Adipocyte (in vitro differentiated cells): ENCODE measurements around the gene CCDC178.
A peak's percentile ranks its signal among the peaks of the same experiment; 100 is the strongest.
"Not testable (repeated sequence)": the region's sequence is repeated elsewhere in the genome, so short reads cannot be mapped to it uniquely, and the experiment has no call there.

ENCODE experiments used
- DNase-seq: peaks from one replicate; pipeline ENCODE4 v3.0.0-alpha.2; 2015; ENCODE audit warnings: low read depth
- H3K27me3 ChIP-seq: replicated peaks from 2 replicates; pipeline ENCODE4 v1.7.0; 2013; ENCODE audit warnings: mild to moderate bottlenecking, low read length, moderate library complexity; ENCODE audit not compliant: control insufficient read depth, insufficient read depth
- H3K36me3 ChIP-seq: 2 replicates; pipeline ENCODE4 v1.7.0; 2013; ENCODE audit warnings: low read length, mild to moderate bottlenecking, moderate library complexity; ENCODE audit not compliant: control insufficient read depth, insufficient read depth, severe bottlenecking
- H3K4me1 ChIP-seq: 2 replicates; pipeline ENCODE4 v1.7.0; 2013; ENCODE audit warnings: mild to moderate bottlenecking, low read length, moderate library complexity; ENCODE audit not compliant: control insufficient read depth, insufficient read depth
- H3K4me3 ChIP-seq: 2 replicates; pipeline ENCODE4 v1.7.0; 2013; ENCODE audit warnings: mild to moderate bottlenecking, low read length, moderate library complexity
- H3K9ac ChIP-seq: 2 replicates; pipeline ENCODE4 v1.7.0; 2013; ENCODE audit warnings: mild to moderate bottlenecking, low read length, moderate library complexity
- H3K9me3 ChIP-seq: 2 replicates; pipeline ENCODE4 v1.7.0; 2013; ENCODE audit warnings: mild to moderate bottlenecking, low read length, moderate library complexity; ENCODE audit not compliant: control insufficient read depth

CCDC178 gene

GRCh38 chr18:33161131-33161530 lies 279.4 kb downstream of the CCDC178 start:
- Histone ChIP-seq H3K36me3 (no peaks in the 10 kb centered on the region), H3K9ac (no peak overlapping the region), H3K9me3 (no peaks in the 10 kb centered on the region), H3K27me3 (no peaks in the 10 kb centered on the region), H3K4me1 (no peaks in the 10 kb centered on the region), H3K4me3 (no peak overlapping the region)
- DNase-seq = peak; percentile 17

GRCh38 chr18:33159151-33159550 lies 281.4 kb downstream of the CCDC178 start:
- Histone ChIP-seq H3K27me3 (no peaks in the 10 kb centered on the region), H3K4me1 (no peaks in the 10 kb centered on the region)
- DNase-seq = no peak

GRCh38 chr18:33157893-33158292 lies 282.6 kb downstream of the CCDC178 start:
- Histone ChIP-seq H3K36me3 (no peaks in the 10 kb centered on the region), H3K4me1 (no peaks in the 10 kb centered on the region), H3K27me3 (no peaks in the 10 kb centered on the region), H3K9ac (no peak overlapping the region), H3K4me3 (no peak overlapping the region), H3K9me3 (no peaks in the 10 kb centered on the region)
- no peak for DNase-seq

More at GRCh38 chr18:33159151-33159550, 281.4 kb downstream of the CCDC178 start:
- Histone ChIP-seq H3K9ac (no peak overlapping the region), H3K36me3 (no peaks in the 10 kb centered on the region), H3K9me3 (no peaks in the 10 kb centered on the region), H3K4me3 (no peak overlapping the region)

GRCh38 chr18:33156906-33157470 lies 283.5 kb downstream of the CCDC178 start:
- no peaks in the 10 kb centered on the region for H3K27me3 ChIP-seq
- no peaks in the 10 kb centered on the region for H3K36me3 ChIP-seq
- no peak overlapping the region for H3K9ac ChIP-seq
- H3K4me1 ChIP-seq = no peaks in the 10 kb centered on the region
- no peak for DNase-seq
- no peak overlapping the region for H3K4me3 ChIP-seq
- H3K9me3 ChIP-seq = no peaks in the 10 kb centered on the region

- Histone ChIP-seq H3K4me3 (no peak overlapping the region), H3K4me1 (no peaks in the 10 kb centered on the region), H3K9me3 (peaks cover 3% of the 10 kb centered on the region), H3K27me3 (no peaks in the 10 kb centered on the region), H3K36me3 (no peaks in the 10 kb centered on the region), H3K9ac (no peak overlapping the region)
- no peak for DNase-seq
Measured at GRCh38 chr18:33154049-33154448, 286.5 kb downstream of the CCDC178 start.

- Histone ChIP-seq H3K9ac (no peak overlapping the region), H3K27me3 (no peaks in the 10 kb centered on the region), H3K4me1 (no peaks in the 10 kb centered on the region), H3K9me3 (peaks cover 3% of the 10 kb centered on the region), H3K4me3 (no peak overlapping the region), H3K36me3 (no peaks in the 10 kb centered on the region)
- DNase-seq = no peak
Measured at GRCh38 chr18:33152376-33152775, 288.1 kb downstream of the CCDC178 start.

- H3K36me3 ChIP-seq, DNase-seq, H3K27me3 ChIP-seq, H3K9ac ChIP-seq, H3K9me3 ChIP-seq, H3K4me1 ChIP-seq, H3K4me3 ChIP-seq: not testable (repeated sequence)
Measured at GRCh38 chr18:33147811-33148210, 292.7 kb downstream of the CCDC178 start.

- no peak overlapping the region for H3K9ac ChIP-seq
- H3K4me1 ChIP-seq = peaks cover 4% of the 10 kb centered on the region
- DNase-seq = peak; percentile 17
- peaks cover 3% of the 10 kb centered on the region for H3K9me3 ChIP-seq
- no peaks in the 10 kb centered on the region for H3K36me3 ChIP-seq
- no peaks in the 10 kb centered on the region for H3K27me3 ChIP-seq
- no peak overlapping the region for H3K4me3 ChIP-seq
Measured at GRCh38 chr18:33146014-33146413, 294.5 kb downstream of the CCDC178 start.

GRCh38 chr18:33135951-33136660 lies 304.4 kb downstream of the CCDC178 start:
- Histone ChIP-seq H3K36me3 (no peaks in the 10 kb centered on the region), H3K27me3 (no peaks in the 10 kb centered on the region), H3K9ac (no peak overlapping the region), H3K4me3 (no peak overlapping the region), H3K4me1 (no peaks in the 10 kb centered on the region), H3K9me3 (peaks cover 6% of the 10 kb centered on the region)
- no peak for DNase-seq

- H3K4me3 ChIP-seq = no peak overlapping the region
- H3K27me3 ChIP-seq = no peaks in the 10 kb centered on the region
- H3K9ac ChIP-seq = no peak overlapping the region
- DNase-seq = no peak
- no peaks in the 10 kb centered on the region for H3K9me3 ChIP-seq
- H3K4me1 ChIP-seq = no peaks in the 10 kb centered on the region
- H3K36me3 ChIP-seq = no peaks in the 10 kb centered on the region
Measured at GRCh38 chr18:33132657-33133056, 307.9 kb downstream of the CCDC178 start.

GRCh38 chr18:33128581-33128980 lies 311.9 kb downstream of the CCDC178 start:
- DNase-seq = peak; percentile 2
- Histone ChIP-seq H3K9ac (no peak overlapping the region), H3K27me3 (no peaks in the 10 kb centered on the region), H3K9me3 (no peaks in the 10 kb centered on the region), H3K4me3 (no peak overlapping the region), H3K36me3 (no peaks in the 10 kb centered on the region), H3K4me1 (no peaks in the 10 kb centered on the region)
